A673 (cell line): ENCODE results near the gene DSCAM. TPM values are rescaled to one million over a fixed set of nuclear protein-coding genes. Genes with fewer than 3 reads are reported as not detected.

Experiments used
- BruUV-seq: library from RNA; stranded (reverse); fragments of 400-500 nt; replicated peaks from 2 replicates; lab custom pipeline; 2021; lab: Mats Ljungman, UMichigan
- CTCF ChIA-PET: fragments of 300-600 bp; sonication (Branson Sonifier 250); formaldehyde crosslinking; loops from one replicate; lab custom pipeline; 2022; ENCODE audit warnings: antibody characterized with exemption; lab: Charles Lee
- POLR2A ChIA-PET: fragments of 300-600 bp; sonication (Branson Sonifier 250); formaldehyde crosslinking; loops from one replicate; lab custom pipeline; 2022; ENCODE audit warnings: antibody characterized with exemption; ENCODE audit not compliant: low non-redundant PET; lab: Charles Lee
- DNase-seq: peaks from one replicate; pipeline ENCODE4 v3.0.0-alpha.2; 2015; ENCODE audit warnings: low spot score
- H3K27ac ChIP-seq: fragments of 200-600 bp; sonication (generic); 2 replicates; pipeline ENCODE4 v1.5.1; 2016; ENCODE audit warnings: mixed run types, low read depth, mild to moderate bottlenecking, mixed read lengths, antibody characterized with exemption, low read length; ENCODE audit not compliant: poor library complexity, severe bottlenecking
- H3K27me3 ChIP-seq: fragments of 200-600 bp; sonication (generic); replicated peaks from 2 replicates; pipeline ENCODE4 v1.6.1; 2017; ENCODE audit warnings: mixed run types, low read depth, mild to moderate bottlenecking, mixed read lengths, antibody characterized with exemption, low read length; ENCODE audit not compliant: insufficient read depth, poor library complexity
- H3K36me3 ChIP-seq: fragments of 200-600 bp; sonication (generic); 2 replicates; pipeline ENCODE4 v1.6.1; 2016; ENCODE audit warnings: mixed run types, mild to moderate bottlenecking, mixed read lengths, antibody characterized with exemption, low read length; ENCODE audit not compliant: insufficient read depth, poor library complexity, severe bottlenecking
- H3K4me1 ChIP-seq: fragments of 200-600 bp; sonication (generic); 2 replicates; pipeline ENCODE4 v1.6.1; 2017; ENCODE audit warnings: mixed run types, mild to moderate bottlenecking, mixed read lengths, antibody characterized with exemption, low read length; ENCODE audit not compliant: insufficient read depth, poor library complexity, severe bottlenecking
- H3K4me3 ChIP-seq: fragments of 200-600 bp; sonication (generic); 2 replicates; pipeline ENCODE4 v1.5.1; 2016; ENCODE audit warnings: low read depth, mixed run types, mild to moderate bottlenecking, mixed read lengths, low read length; ENCODE audit not compliant: poor library complexity, severe bottlenecking
- H3K9me3 ChIP-seq: fragments of 200-600 bp; sonication (generic); 2 replicates; pipeline ENCODE4 v1.6.1; 2016; ENCODE audit warnings: mixed run types, low read depth, mild to moderate bottlenecking, mixed read lengths, antibody characterized with exemption, low read length; ENCODE audit not compliant: poor library complexity, severe bottlenecking
- CTCF ChIP-seq: fragments of 300-800, 200-600 bp; sonication (generic); conservative IDR thresholded peaks from 2 replicates; pipeline ENCODE4 v1.5.1; 2017; ENCODE audit warnings: low read depth, mild to moderate bottlenecking, antibody characterized with exemption, low read length, moderate library complexity, mixed read lengths
- EZH2 ChIP-seq: fragments of 200-600 bp; sonication (generic); IDR thresholded peaks from 2 replicates; pipeline ENCODE4 v1.6.1; 2017; ENCODE audit warnings: borderline replicate concordance, low read depth, mild to moderate bottlenecking, mixed read lengths, antibody characterized with exemption, low read length; ENCODE audit not compliant: poor library complexity, severe bottlenecking
- intact Hi-C: fragments of 100-400 bp; cut with micrococcal nuclease; formaldehyde crosslinking; loops from one replicate; pipeline ENCODE4 v1.10.0; 2022; ENCODE audit not compliant: unreplicated experiment
- total RNA-seq: library from RNA; stranded (reverse); gene quantifications from 2 replicates; pipeline ENCODE4 v1.2.3, GENCODE V29; 2021

Gene DSCAM
- total RNA-seq, 1 experiment from 2014 or later: not detected

- no TSS peak for BruUV-seq
- H3K4me1 ChIP-seq: no peaks in the 10 kb centered on the region
- H3K9me3 ChIP-seq: peaks cover 29% of the 10 kb centered on the region
- H3K4me3 ChIP-seq: no peak overlapping the region
- no peak for DNase-seq
- H3K27me3 ChIP-seq: no peaks in the 10 kb centered on the region
- POLR2A ChIA-PET: no interaction called here
- H3K27ac ChIP-seq: no peak overlapping the region
- H3K36me3 ChIP-seq: no peaks in the 10 kb centered on the region
- CTCF ChIA-PET: no interaction called here
- intact Hi-C loops: no loop called here
- TF ChIP-seq EZH2: no peak
- no peak for TF ChIP-seq CTCF
These were observed 874.5 kb downstream of the DSCAM start for GRCh38 chr21:39972471-39972870.

- no peaks in the 10 kb centered on the region for H3K27me3 ChIP-seq
- peaks cover 29% of the 10 kb centered on the region for H3K9me3 ChIP-seq
- no peaks in the 10 kb centered on the region for H3K36me3 ChIP-seq
- no peak overlapping the region for H3K27ac ChIP-seq
- TF ChIP-seq CTCF: no peak
- TF ChIP-seq EZH2: no peak
- H3K4me1 ChIP-seq: no peaks in the 10 kb centered on the region
- POLR2A ChIA-PET: no interaction called here
- no peak for DNase-seq
- BruUV-seq: no TSS peak
- intact Hi-C loops: no loop called here
- CTCF ChIA-PET: no interaction called here
- H3K4me3 ChIP-seq: no peak overlapping the region
These were observed 875.0 kb downstream of the DSCAM start for GRCh38 chr21:39971956-39972355.

GRCh38 chr21:39969691-39970364, 877.1 kb downstream of the DSCAM start:
- intact Hi-C loops: no loop called here
- CTCF ChIA-PET: no interaction called here
- Histone ChIP-seq H3K4me3 (no peak overlapping the region), H3K36me3 (no peaks in the 10 kb centered on the region), H3K27ac (no peak overlapping the region), H3K9me3 (peaks cover 33% of the 10 kb centered on the region), H3K4me1 (no peaks in the 10 kb centered on the region), H3K27me3 (no peaks in the 10 kb centered on the region)
- no peak for TF ChIP-seq EZH2
- TF ChIP-seq CTCF: no peak
- POLR2A ChIA-PET: no interaction called here
- DNase-seq: no peak
- BruUV-seq: no TSS peak
